Ovary (tissue), 9 donors: ENCODE data around the gene LPAR1. TPM values are rescaled to one million over a fixed set of nuclear protein-coding genes. Genes with fewer than 3 reads are reported as not detected.

ENCODE experiments used
- DNase-seq, 5 donors: peaks; one replicate each; pipeline ENCODE4 v3.0.0-alpha.2; 2019 to 2020
- H3K27ac ChIP-seq, 2 donors: fragments of 200-600 bp; one replicate each; pipeline versions ENCODE4 v1.5.1 to v1.8.0; 2019 to 2022
- H3K27me3 ChIP-seq: fragments of 200-600 bp; one replicate; pipeline ENCODE4 v1.8.0; 2022
- H3K36me3 ChIP-seq: fragments of 200-600 bp; sonication (generic); one replicate; pipeline ENCODE4 v1.5.1; 2019
- H3K4me1 ChIP-seq: one replicate; pipeline ENCODE4 v1.8.1; 2013; ENCODE audit warnings: mild to moderate bottlenecking, moderate library complexity; ENCODE audit not compliant: insufficient read depth
- H3K4me3 ChIP-seq: fragments of 200-600 bp; sonication (generic); one replicate; pipeline ENCODE4 v1.5.1; 2017
- H3K9me3 ChIP-seq, 2 donors: fragments of 200-600 bp in 1 of 2; sonication (generic) in 1 of 2; one replicate each; pipeline versions ENCODE4 v1.5.1 to v1.8.1; 2013 to 2019; ENCODE audit warnings: mild to moderate bottlenecking in 1 of 2, moderate library complexity in 1 of 2
- CTCF ChIP-seq, 3 donors: fragments of 450-650 bp in 2 of 3; fragments of 200-600 bp in 1 of 3; IDR thresholded peaks; one replicate each; pipeline versions ENCODE4 v1.5.1 to v1.8.0; 2016 to 2022; ENCODE audit warnings: antibody characterized with exemption in 3 of 3, mild to moderate bottlenecking in 1 of 3
- EP300 ChIP-seq: sonication (generic); formaldehyde crosslinking; IDR thresholded peaks from one replicate; pipeline ENCODE4 v1.6.1; 2017; ENCODE audit warnings: antibody characterized with exemption
- POLR2A ChIP-seq: fragments of 450-650 bp; IDR thresholded peaks from one replicate; pipeline ENCODE4 v1.6.1; 2017; ENCODE audit warnings: antibody characterized with exemption, mild to moderate bottlenecking, moderate library complexity
- WGBS, 3 donors: extraction: QIAGEN DNeasy Blood & Tissue Kit in 1 of 3; methylation state at CpG; one replicate each; pipeline versions ENCODE4 v1.1.5 to v1.1.7; 2013 to 2017; 5-methylcytosine and 5-hydroxymethylcytosine counted together
- intact Hi-C, 4 donors: fragments of 100-400 bp; cut with DNase I; formaldehyde crosslinking; loops; one replicate each; pipeline versions ENCODE4 v1.11.0 to v1.15.1; 2022 to 2023
- polyA plus RNA-seq, 2 donors: library from polyadenylated mRNA; stranded (reverse); fragments of 200-250 nt in 1 of 2; fragments of 350-450 nt in 1 of 2; fragmentation: Illumina TruSeq in 1 of 2; extraction: RNeasy Lipid Tissue Mini Kit (QIAGEN cat#74804) in 1 of 2; gene quantifications; one replicate each; pipeline ENCODE4 v1.2.3, GENCODE V29; 2013 to 2014
- total RNA-seq, 7 donors: library from RNA; depleted of rRNA in 2 of 7; stranded (reverse); fragments of >200 nt in 2 of 7; fragmentation: NEBNext Ultra II Directional in 3 of 7; extraction: Animal tissue kit (Norgen Biotek cat#: 25700) in 3 of 7; gene quantifications; one replicate each; pipeline versions ENCODE4 v1.1.0 to v1.2.4, GENCODE V29; 2016 to 2023
- donor health status: DM: no; HTN: no; CAD: no; lungs with moderate emphysema.
- donor health status: DM: no; HTN: no; CAD: no.
- donor health status: Bipolar disorder and iron deficiency.
- donor health status: DM: yes; HTN: yes; CAD: no.
- donor health status: DM: no; HTN: no; CAD: no.
- donor health status: DM: yes; HTN: yes; CAD: no.

Gene LPAR1
- total and polyA plus RNA-seq, 9 donors: 11.1 to 29.2 (median 18.4) TPM

- 77 to 81% (median 78%) methylated on average over 5 of the region's 5 CpGs for WGBS, 3 donors
- Histone ChIP-seq H3K4me1 (no peaks in the 10 kb centered on the region), H3K27ac (no peak overlapping the region), H3K4me3 (no peak overlapping the region), H3K36me3 (no peaks in the 10 kb centered on the region), H3K27me3 (no peaks in the 10 kb centered on the region), H3K9me3 (no peaks in the 10 kb centered on the region)
- TF ChIP-seq POLR2A: no peak
- no peak for TF ChIP-seq CTCF (IDR thresholded peaks at IDR 0.05)
- no peak for TF ChIP-seq EP300
- no peak for DNase-seq
- intact Hi-C loops: no loop called here
These were observed 3.6 kb upstream of the LPAR1 start for GRCh38 chr9:111041902-111042301.

- Histone ChIP-seq H3K4me1 (peaks cover 6% of the 10 kb centered on the region), H3K36me3 (no peaks in the 10 kb centered on the region), H3K27ac (no peak overlapping the region), H3K4me3 (no peak overlapping the region), H3K27me3 (no peaks in the 10 kb centered on the region), H3K9me3 (no peaks in the 10 kb centered on the region)
- DNase-seq: no peak
- TF ChIP-seq CTCF (IDR thresholded peaks at IDR 0.05) (no peak), POLR2A (no peak), EP300 (no peak)
- intact Hi-C loops: no loop called here
- WGBS, 3 donors: 87 to 90% (median 88%) methylated on average over 3 of the region's 3 CpGs
These were observed 2.2 kb upstream of the LPAR1 start for GRCh38 chr9:111040494-111040893.

- Histone ChIP-seq H3K9me3 (no peaks in the 10 kb centered on the region), H3K4me3 (peak overlapping the region; percentile 57), H3K4me1 (peaks cover 8% of the 10 kb centered on the region), H3K27ac (peak overlapping the region in 1 of 2 donors; percentile 89), H3K27me3 (no peaks in the 10 kb centered on the region), H3K36me3 (no peaks in the 10 kb centered on the region)
- DNase-seq: peak in 4 of 5 donors; percentile 15 to 32 (median 18)
- WGBS, 3 donors: 54 to 69% (median 68%) methylated on average over 23 of the region's 23 CpGs
- intact Hi-C loops: loop anchor here in 2 of 4 donors (5.0 to 10.0 kb wide), 3 partner anchors 62 to 395 kb away; no protein-coding TSS in a partner anchor
- no peak for TF ChIP-seq POLR2A
- TF ChIP-seq EP300: no peak
- TF ChIP-seq CTCF (IDR thresholded peaks at IDR 0.05): no peak
These were observed 1.1 kb upstream of the LPAR1 start for GRCh38 chr9:111039231-111039906.

GRCh38 chr9:111037708-111038330 lies 451 bp downstream of the LPAR1 start:
- Histone ChIP-seq H3K4me1 (peaks cover 8% of the 10 kb centered on the region), H3K27me3 (no peaks in the 10 kb centered on the region), H3K4me3 (peak overlapping the region; percentile 57), H3K9me3 (no peaks in the 10 kb centered on the region), H3K36me3 (no peaks in the 10 kb centered on the region), H3K27ac (peak overlapping the region; percentile 74 to 89)
- intact Hi-C loops: loop anchor here in 2 of 4 donors (5.0 to 10.0 kb wide), 3 partner anchors 61 to 393 kb away; no protein-coding TSS in a partner anchor
- peak; percentile 39 to 69 (median 49) for DNase-seq
- 0% methylated on average over 36 to 83 of the region's 83 CpGs for WGBS, 3 donors
- TF ChIP-seq POLR2A (no peak), CTCF (IDR thresholded peaks at IDR 0.05) (no peak), EP300 (no peak)
